ENCODE data around the gene ORC6.

The ORC6 gene

GRCh38 chr16:46712911-46713310 lies 23.5 kb downstream of the ORC6 start:
- Histone ChIP-seq H2AFZ (ENCODE audit: low read length) (no peak overlapping the region), H3K36me3 (ENCODE audit: insufficient read depth, low read length) (no peaks in the 10 kb centered on the region), H3K4me3 (ENCODE audit: low read depth, low read length, poor library complexity, severe bottlenecking) (no peak overlapping the region), H4K20me1 (ENCODE audit: insufficient read depth, low read length) (no peaks in the 10 kb centered on the region), H3K4me2 (ENCODE audit: low read length) (no peak overlapping the region), H3K9me3 (ENCODE audit: low read length) (no peaks in the 10 kb centered on the region), H3K4me1 (ENCODE audit: insufficient read depth, low read length, severe bottlenecking) (peaks cover 47% of the 10 kb centered on the region), H3K27me3 (ENCODE audit: insufficient read depth, low read length) (no peaks in the 10 kb centered on the region), H3K79me2 (ENCODE audit: insufficient read depth, low read length) (no peaks in the 10 kb centered on the region), H3F3A (ENCODE audit: insufficient read depth, low read length) (no peaks in the 10 kb centered on the region), H3K9ac (ENCODE audit: low read length) (no peak overlapping the region; the same call in 1 of the 2 replicates), H3K27ac (ENCODE audit: low read depth, low read length, poor library complexity, severe bottlenecking) (peak overlapping the region; percentile 52), H3K9me2 (ENCODE audit: low read depth, low read length) (no peaks in the 10 kb centered on the region)
- TF ChIP-seq CTCF (IDR thresholded peaks at IDR 0.05; ENCODE audit: low read length) (no peak), EZH2 (IDR thresholded peaks at IDR 0.05; ENCODE audit: borderline replicate concordance, low read length) (no peak)

- Histone ChIP-seq H3F3A (ENCODE audit: insufficient read depth, low read length) (no peaks in the 10 kb centered on the region), H3K36me3 (ENCODE audit: insufficient read depth, low read length) (no peaks in the 10 kb centered on the region), H3K9me2 (ENCODE audit: low read depth, low read length) (no peaks in the 10 kb centered on the region), H3K4me2 (ENCODE audit: low read length) (no peak overlapping the region), H4K20me1 (ENCODE audit: insufficient read depth, low read length) (no peaks in the 10 kb centered on the region), H3K4me3 (ENCODE audit: low read depth, low read length, poor library complexity, severe bottlenecking) (no peak overlapping the region), H3K4me1 (ENCODE audit: insufficient read depth, low read length, severe bottlenecking) (peaks cover 49% of the 10 kb centered on the region), H3K27me3 (ENCODE audit: insufficient read depth, low read length) (no peaks in the 10 kb centered on the region), H3K9me3 (ENCODE audit: low read length) (no peaks in the 10 kb centered on the region), H3K79me2 (ENCODE audit: insufficient read depth, low read length) (no peaks in the 10 kb centered on the region), H2AFZ (ENCODE audit: low read length) (no peak overlapping the region), H3K9ac (ENCODE audit: low read length) (no peak overlapping the region), H3K27ac (ENCODE audit: low read depth, low read length, poor library complexity, severe bottlenecking) (peak overlapping the region; percentile 52)
- TF ChIP-seq CTCF (IDR thresholded peaks at IDR 0.05; ENCODE audit: low read length), result no peak
- TF ChIP-seq EZH2 (IDR thresholded peaks at IDR 0.05; ENCODE audit: borderline replicate concordance, low read length), result no peak
These were observed 24.2 kb downstream of the ORC6 start for GRCh38 chr16:46713634-46714033.

GRCh38 chr16:46714797-46715591 lies 25.5 kb downstream of the ORC6 start:
- peak overlapping the region; percentile 85 for H3K27ac ChIP-seq (ENCODE audit: low read depth, low read length, poor library complexity, severe bottlenecking)
- H3K36me3 ChIP-seq (ENCODE audit: insufficient read depth, low read length), result no peaks in the 10 kb centered on the region
- H3F3A ChIP-seq (ENCODE audit: insufficient read depth, low read length), result no peaks in the 10 kb centered on the region
- peaks cover 49% of the 10 kb centered on the region for H3K4me1 ChIP-seq (ENCODE audit: insufficient read depth, low read length, severe bottlenecking)
- no peaks in the 10 kb centered on the region for H4K20me1 ChIP-seq (ENCODE audit: insufficient read depth, low read length)
- H3K9me2 ChIP-seq (ENCODE audit: low read depth, low read length), result no peaks in the 10 kb centered on the region
- H3K4me3 ChIP-seq (ENCODE audit: low read depth, low read length, poor library complexity, severe bottlenecking), result no peak overlapping the region
- no peak for TF ChIP-seq EZH2 (IDR thresholded peaks at IDR 0.05; ENCODE audit: borderline replicate concordance, low read length)
- TF ChIP-seq CTCF (IDR thresholded peaks at IDR 0.05; ENCODE audit: low read length), result no peak
- no peaks in the 10 kb centered on the region for H3K27me3 ChIP-seq (ENCODE audit: insufficient read depth, low read length)
- H3K79me2 ChIP-seq (ENCODE audit: insufficient read depth, low read length), result no peaks in the 10 kb centered on the region
- H3K4me2 ChIP-seq (ENCODE audit: low read length), result no peak overlapping the region
- no peaks in the 10 kb centered on the region for H3K9me3 ChIP-seq (ENCODE audit: low read length)
- H2AFZ ChIP-seq (ENCODE audit: low read length), result no peak overlapping the region
- no peak overlapping the region; the same call in 1 of the 2 replicates for H3K9ac ChIP-seq (ENCODE audit: low read length)

All from OCI-LY1 (cell line).